ENCODE measurements around the gene PLEKHH1.

DNA sequence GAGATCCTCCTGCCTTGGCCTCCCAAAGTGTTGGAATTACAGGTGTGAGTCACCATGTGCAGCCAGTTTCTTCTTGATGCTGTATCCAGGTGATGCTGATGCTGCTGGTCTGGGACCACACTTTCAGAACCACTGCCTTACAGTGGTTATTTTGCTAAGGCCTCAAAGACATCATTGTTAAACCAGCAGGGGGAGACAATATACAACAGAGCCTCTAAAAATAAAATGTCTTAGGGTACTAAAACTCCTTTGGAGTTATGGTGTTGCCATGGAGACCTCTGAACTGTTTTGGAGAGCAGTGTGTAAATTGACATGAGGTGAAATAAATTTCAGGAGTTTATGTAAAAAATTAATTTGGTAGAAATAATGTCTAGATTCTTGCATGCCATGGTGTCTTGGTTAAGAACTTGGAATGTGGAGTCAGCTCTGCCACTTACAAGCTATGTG, 85.5 kb downstream of the PLEKHH1 start:
- TF ChIP-seq, protein P1, sequence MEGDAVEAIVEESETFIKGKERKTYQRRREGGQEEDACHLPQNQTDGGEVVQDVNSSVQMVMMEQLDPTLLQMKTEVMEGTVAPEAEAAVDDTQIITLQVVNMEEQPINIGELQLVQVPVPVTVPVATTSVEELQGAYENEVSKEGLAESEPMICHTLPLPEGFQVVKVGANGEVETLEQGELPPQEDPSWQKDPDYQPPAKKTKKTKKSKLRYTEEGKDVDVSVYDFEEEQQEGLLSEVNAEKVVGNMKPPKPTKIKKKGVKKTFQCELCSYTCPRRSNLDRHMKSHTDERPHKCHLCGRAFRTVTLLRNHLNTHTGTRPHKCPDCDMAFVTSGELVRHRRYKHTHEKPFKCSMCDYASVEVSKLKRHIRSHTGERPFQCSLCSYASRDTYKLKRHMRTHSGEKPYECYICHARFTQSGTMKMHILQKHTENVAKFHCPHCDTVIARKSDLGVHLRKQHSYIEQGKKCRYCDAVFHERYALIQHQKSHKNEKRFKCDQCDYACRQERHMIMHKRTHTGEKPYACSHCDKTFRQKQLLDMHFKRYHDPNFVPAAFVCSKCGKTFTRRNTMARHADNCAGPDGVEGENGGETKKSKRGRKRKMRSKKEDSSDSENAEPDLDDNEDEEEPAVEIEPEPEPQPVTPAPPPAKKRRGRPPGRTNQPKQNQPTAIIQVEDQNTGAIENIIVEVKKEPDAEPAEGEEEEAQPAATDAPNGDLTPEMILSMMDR (conservative IDR thresholded peaks at IDR 0.05 in 1 of 2, IDR thresholded peaks at IDR 0.05 in 1 of 2; ENCODE audit: low read depth in 1 of 2, low read length in 2 of 2), result peak; percentile 70 to 74
- TF ChIP-seq EZH2 (IDR thresholded peaks at IDR 0.05; ENCODE audit: low read length, missing control alignments), result no peak
